ENCODE measurements around the gene HINT3. TPM values are rescaled to one million over a fixed set of nuclear protein-coding genes. Genes with fewer than 3 reads are reported as not detected.
A peak's percentile ranks its signal among the peaks of the same experiment; 100 is the strongest.

The HINT3 gene
- total RNA-seq, 1 donor, result 23.3 TPM

DNA sequence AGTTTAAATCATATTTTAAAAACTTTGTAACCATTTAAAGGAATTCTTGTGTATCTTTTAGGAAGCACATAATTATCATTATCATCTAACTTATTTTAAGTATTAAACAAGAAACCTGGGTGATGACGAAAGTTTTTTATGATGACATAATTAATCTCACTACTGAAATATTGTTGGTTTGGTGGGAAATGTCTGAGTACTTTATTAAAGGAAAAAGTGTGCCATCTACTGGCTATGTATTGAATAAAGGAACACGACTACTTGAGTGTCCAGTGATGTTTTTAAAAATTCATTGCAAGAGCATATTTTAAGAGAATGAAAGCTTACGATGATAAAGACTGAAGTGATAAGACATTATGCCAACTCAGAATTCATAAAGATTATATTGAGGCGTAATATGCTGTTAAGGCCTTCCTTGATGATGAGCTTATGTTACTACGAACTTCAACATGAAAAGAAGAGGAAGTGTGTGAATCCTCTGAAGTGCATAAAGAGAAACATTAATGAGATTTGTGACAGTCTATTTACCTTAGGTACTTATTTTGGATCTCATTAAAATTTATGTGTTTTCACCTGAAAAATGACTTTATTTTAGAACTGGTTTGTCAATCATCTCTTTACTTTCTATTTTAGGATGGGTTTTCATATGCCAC is 17.8 kb downstream of the HINT3 start:
- H3K4me3 ChIP-seq (ENCODE audit: low read depth, low read length), result no peak overlapping the region
- peak; percentile 79 for DNase-seq (ENCODE audit: low read depth)
- TF ChIP-seq, protein P1, sequence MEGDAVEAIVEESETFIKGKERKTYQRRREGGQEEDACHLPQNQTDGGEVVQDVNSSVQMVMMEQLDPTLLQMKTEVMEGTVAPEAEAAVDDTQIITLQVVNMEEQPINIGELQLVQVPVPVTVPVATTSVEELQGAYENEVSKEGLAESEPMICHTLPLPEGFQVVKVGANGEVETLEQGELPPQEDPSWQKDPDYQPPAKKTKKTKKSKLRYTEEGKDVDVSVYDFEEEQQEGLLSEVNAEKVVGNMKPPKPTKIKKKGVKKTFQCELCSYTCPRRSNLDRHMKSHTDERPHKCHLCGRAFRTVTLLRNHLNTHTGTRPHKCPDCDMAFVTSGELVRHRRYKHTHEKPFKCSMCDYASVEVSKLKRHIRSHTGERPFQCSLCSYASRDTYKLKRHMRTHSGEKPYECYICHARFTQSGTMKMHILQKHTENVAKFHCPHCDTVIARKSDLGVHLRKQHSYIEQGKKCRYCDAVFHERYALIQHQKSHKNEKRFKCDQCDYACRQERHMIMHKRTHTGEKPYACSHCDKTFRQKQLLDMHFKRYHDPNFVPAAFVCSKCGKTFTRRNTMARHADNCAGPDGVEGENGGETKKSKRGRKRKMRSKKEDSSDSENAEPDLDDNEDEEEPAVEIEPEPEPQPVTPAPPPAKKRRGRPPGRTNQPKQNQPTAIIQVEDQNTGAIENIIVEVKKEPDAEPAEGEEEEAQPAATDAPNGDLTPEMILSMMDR (IDR thresholded peaks at IDR 0.05; ENCODE audit: insufficient read depth, low read depth, low read length), result peak; percentile 54

DNA sequence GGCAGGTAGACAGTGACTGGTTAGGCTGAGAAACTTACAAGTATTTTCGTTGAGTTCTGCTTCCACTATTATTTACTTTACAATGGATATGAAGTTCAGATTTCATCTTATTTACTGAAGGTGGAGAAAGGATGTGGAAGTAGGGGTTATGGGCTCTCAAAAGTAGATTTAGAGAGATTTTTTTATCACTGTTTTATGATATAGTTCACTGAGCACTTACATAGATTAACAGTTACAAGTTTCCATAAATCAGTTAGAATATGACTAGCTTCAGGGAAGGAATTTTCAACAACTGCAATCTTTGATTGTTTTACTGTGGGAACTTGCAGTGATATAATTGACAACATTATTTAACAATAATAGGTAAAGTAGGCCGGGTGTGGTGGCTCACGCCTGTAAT is 22.5 kb downstream of the HINT3 start:
- no peak for DNase-seq (ENCODE audit: low read depth)
- TF ChIP-seq, protein P1 (IDR thresholded peaks at IDR 0.05; ENCODE audit: insufficient read depth, low read depth, low read length), result no peak
- no peak overlapping the region for H3K4me3 ChIP-seq (ENCODE audit: low read depth, low read length)

DNA sequence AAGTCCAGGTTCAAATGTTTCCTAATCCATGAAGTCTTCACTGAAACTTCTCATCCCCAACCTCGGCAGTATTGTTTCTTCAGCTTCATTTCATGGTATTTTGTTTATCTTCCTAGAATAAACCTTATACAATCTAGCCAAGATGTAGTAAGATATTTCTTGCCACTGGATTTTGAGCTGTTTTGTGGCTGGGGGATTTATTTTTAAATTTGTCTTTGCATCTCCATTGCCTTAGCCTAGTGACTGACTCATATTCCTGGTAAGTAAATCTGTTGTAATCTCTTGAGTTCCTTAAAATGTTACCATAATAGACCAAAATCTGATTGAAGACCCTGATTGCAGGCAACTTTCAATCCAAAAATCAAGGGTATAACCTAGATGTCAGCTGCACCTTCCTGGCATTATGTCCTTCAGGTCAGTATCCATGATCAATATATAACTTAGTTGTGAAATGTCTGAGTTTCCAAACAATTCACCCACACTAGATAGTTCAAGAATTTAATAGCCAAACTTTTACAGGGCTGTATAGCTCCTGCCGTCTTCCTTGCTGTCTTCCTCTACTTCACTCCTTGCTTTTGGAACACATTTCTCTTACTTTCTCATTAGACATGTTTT is 25.1 kb downstream of the HINT3 start:
- TF ChIP-seq, protein P1 (IDR thresholded peaks at IDR 0.05; ENCODE audit: insufficient read depth, low read depth, low read length), result no peak
- no peak for DNase-seq (ENCODE audit: low read depth)
- no peak overlapping the region for H3K4me3 ChIP-seq (ENCODE audit: low read depth, low read length)

DNA sequence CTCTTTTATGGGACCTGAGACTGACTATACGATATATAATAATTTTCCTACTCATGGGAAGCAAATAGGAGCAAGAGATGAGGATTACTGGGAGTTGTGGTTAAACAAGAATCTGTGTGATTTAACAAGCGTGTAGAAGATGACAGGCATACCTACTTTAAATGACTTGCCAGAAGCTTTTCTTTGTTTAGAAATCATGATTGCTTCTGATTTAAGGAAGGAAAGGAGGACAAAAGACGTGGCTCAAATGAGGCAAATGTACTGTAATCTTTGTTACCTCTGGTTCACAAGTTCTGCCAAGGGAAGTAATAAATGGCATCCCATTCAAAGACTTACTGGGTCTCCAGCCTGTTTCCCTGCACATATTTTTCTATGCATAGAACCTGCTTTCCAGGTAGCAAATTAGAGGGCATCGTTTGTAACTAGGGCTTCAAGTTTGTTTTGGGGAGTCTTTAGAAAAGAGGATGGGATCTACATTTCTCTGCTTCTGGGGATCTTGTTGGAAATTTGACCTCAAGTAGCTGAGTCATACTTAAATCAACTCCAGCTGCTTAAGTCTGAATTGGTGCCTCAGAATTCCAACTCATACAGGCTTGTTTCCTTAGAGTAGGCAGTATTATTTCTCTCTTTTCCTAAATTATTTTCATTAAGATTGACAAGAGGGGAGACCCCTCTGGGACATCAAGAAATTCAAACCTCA is 26.8 kb downstream of the HINT3 start:
- TF ChIP-seq, protein P1 (IDR thresholded peaks at IDR 0.05; ENCODE audit: insufficient read depth, low read depth, low read length), result no peak
- DNase-seq (ENCODE audit: low read depth), result peak; percentile 78
- H3K4me3 ChIP-seq (ENCODE audit: low read depth, low read length), result no peak overlapping the region

DNA sequence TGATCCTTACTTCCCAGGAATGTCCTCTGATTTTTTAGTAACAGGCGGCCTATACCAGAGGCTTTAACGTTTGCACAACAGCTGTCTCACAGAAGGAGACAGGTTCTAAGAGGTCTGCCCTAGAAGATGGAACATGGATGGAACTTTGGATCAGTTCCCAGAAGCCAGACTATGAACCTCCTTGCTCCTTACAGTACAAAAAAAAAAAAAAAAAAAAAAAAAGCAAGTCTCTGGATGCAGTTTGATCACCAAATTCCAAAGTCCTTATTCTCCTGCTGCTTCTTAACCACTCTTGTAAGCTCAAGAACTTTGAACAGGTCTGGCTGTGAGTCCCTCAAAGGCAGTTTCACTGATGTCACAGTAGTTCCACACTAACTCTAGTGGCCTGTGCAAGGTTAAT is 27.7 kb downstream of the HINT3 start:
- peak; percentile 22 for DNase-seq (ENCODE audit: low read depth)
- H3K4me3 ChIP-seq (ENCODE audit: low read depth, low read length), result no peak overlapping the region
- TF ChIP-seq, protein P1 (IDR thresholded peaks at IDR 0.05; ENCODE audit: insufficient read depth, low read depth, low read length), result no peak

DNA sequence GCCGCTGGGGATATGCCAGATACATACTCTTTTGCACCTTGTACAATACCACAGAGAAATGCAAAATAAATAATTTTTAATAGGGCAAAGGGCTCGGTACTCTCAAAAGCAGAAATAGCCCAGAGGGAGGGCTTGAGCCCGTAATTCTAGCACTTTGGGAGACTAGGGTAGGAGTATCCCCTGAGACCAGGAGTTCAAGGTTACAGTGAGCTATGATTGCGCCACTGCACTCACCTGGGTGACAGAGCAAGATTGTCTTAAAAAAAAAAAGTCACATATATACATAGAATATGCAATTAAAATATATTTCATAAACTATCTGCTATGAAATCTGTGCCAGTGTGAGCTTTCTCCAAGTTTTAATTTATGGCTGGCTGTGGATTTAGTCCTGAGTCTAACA is 29.0 kb downstream of the HINT3 start:
- DNase-seq (ENCODE audit: low read depth), result no peak
- TF ChIP-seq, protein P1 (IDR thresholded peaks at IDR 0.05; ENCODE audit: insufficient read depth, low read depth, low read length), result no peak
- H3K4me3 ChIP-seq (ENCODE audit: low read depth, low read length), result peak overlapping the region; percentile 99
